NCI-H2196 treated with DMSO at 0.1 percent for 48 hours (cell line): ENCODE results near the gene CMA1.
"Not testable (repeated sequence)": the region's sequence is repeated elsewhere in the genome, so short reads cannot be mapped to it uniquely, and the experiment has no call there.

Source experiments
- DNase-seq: peaks from one replicate; lab custom pipeline; 2025; ENCODE audit not compliant: unreplicated experiment; lab: John Stamatoyannopoulos, UW

Gene CMA1, protein sequence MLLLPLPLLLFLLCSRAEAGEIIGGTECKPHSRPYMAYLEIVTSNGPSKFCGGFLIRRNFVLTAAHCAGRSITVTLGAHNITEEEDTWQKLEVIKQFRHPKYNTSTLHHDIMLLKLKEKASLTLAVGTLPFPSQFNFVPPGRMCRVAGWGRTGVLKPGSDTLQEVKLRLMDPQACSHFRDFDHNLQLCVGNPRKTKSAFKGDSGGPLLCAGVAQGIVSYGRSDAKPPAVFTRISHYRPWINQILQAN

DNA sequence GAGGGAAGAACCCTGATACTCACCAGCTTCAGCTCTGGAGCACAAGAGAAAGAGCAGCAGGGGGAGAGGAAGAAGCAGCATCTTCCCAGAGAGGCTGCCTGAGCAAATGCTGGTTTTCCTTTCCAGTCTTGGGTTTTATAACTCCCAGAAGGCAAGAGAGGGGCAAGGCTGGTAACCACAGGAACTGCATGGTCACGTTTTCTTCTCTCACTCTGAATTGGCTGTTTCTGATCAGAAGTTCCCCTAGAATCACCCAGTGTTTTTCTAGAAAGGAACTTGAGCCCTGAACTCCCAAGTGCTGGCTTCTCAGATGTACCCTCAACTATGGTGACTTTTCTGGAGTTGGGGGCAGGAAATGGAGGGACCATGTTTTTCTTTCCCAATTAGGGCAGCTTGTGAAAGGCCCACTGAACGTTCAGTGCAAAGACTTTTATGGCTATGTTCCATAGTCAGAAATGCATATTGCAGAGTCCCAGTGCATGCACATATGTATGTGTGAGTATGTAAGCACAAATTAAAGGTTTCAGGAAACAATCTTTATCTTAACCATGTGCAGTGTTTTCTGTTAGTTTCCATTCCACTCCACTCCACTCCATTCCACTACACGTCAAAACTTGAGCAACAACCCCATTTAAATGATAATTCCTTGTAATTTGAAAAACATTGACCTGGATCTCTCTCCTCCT lies at the start of gene CMA1:
CMA1 (minus strand) TSS at position 111 of the 686 bp plus-strand sequence; CDS start at position 81, 30 bp downstream.
- DNase-seq: no peak

DNA sequence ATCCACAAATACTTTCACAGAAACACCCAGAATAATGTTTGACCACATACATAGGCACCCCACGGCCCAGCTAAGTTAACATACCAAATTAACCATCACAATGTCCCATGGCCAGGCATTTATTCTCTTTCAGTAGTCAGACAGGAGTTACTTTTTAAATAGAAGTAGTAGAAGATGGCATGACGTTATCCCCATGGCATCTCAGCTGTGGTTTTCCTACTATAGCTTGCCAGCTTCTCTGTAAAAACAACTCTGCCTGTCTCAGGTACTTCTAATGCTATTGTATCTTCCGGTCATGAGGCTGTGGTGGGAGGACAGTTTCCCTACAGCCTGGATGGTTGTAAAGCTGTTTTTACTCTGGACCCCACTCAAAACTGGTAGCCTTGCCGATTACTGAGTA lies 48.7 kb upstream of the CMA1 start:
- no peak for DNase-seq

DNA sequence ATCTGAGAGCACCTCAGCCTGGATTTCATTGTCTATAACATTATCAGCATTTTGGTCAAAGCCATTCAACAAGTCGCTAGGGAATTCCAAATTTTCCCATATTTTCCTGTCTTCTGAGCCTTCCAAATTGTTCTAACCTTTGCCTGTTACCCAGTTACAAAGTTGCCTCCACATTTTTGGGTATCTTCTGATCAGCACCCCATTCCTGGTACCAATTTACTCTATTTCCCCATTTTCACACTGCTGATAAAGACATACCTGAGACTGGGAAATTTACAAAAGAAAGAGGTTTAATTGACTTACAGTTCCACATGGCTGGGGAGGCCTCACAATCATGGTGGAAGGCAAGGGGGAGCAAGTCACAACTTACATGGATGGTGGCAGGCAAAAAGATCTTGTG lies 41.0 kb upstream of the CMA1 start:
- not testable (repeated sequence) for DNase-seq

DNA sequence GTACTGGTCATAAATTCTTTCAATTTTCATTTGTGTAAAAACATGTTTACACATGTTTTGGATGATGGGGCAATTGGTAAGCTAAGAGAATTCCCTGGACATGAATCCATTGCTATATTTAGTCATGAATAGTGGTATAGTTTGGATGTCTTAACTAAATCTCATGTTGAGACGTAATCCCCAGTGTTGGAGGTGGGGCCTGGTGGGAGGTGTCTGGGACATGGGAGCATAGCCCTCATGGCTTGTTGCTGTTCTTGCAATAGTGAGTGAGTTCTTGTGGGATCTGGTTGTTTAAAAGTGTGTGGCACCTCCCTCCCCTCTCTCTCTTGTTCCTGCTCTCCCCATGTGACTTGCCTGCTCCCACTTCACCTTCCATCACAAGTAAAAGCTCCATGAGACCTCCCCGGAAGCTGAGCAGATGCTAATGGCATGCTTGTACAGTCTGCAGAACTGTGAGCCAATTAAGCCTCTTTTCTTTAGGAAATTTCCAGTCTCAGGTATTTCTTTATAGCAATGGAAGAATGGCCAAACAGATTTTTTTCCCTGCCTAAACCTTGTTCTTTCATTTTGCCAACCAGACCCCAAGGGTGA lies 34.4 kb upstream of the CMA1 start:
- DNase-seq: no peak

DNA sequence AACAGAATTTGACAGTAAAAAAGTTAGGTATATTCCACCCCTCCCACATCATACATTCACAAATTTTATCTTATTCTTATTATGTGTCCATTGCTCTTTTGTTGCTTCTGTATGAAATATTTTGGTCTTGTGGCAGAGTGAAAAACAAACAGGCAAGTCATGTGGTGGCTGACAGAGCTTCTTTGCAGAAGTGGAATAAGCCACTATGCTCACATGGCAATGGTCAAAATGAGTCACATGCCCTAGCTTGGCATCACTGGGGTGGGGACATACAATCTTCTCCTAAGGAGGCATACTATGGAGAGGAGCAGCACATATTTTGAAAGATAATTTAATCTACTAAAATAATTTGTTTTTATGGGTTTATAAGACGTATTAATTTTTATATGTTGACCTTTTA lies 27.7 kb upstream of the CMA1 start:
- no peak for DNase-seq

DNA sequence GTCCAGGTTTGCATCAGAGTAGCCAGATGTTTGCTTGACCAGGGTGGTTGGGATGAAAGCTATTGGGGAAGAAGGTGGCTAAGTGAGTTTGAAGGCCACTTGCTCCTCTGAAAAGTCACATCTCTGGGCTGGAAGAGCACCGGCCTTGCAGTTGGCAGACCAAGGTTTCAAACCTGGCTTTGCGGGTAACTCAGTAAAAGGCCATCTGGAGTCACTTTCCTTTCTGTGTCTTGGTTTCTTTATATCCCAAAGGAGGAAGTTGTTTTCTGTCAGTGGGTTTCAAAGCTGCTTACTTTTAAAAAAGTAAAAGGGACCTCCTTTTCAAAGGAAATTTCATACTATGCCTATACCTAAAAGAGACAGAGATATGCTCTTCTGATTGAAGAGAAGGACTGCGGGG lies 26.2 kb upstream of the CMA1 start:
- DNase-seq: no peak

DNA sequence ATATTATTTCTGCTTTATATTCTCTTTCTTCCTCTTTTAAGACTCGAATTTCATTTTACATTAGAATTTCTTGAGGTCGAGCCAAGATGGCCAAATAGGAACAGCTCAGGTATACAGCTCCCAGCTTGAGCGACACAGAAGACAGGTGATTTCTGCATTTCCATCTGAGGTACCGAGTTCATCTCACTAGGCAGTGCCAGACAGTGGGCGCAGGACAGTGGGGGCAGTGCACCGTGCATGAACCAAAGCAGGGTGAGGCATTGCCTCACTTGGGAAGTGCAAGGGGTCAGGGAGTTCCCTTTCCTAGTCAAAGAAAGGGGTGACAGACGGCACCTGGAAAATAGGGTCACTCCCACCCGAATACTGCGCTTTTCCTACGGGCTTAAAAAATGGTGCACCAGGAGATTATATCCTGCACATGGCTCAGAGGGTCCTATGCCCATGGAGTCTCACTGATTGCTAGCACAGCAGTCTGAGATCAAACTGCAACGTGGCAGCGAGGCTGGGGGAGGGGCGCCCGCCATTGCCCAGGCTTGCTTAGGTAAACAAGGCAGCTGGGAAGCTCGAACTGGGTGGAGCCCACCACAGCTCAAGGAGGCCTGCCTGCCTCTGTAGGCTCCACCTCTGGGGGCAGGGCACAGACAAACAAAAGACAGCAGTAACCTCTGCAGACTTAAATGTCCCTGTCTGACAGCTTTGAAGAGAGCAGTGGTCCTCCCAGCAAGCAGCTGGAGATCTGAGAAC lies 18.0 kb upstream of the CMA1 start:
- DNase-seq: not testable (repeated sequence)

DNA sequence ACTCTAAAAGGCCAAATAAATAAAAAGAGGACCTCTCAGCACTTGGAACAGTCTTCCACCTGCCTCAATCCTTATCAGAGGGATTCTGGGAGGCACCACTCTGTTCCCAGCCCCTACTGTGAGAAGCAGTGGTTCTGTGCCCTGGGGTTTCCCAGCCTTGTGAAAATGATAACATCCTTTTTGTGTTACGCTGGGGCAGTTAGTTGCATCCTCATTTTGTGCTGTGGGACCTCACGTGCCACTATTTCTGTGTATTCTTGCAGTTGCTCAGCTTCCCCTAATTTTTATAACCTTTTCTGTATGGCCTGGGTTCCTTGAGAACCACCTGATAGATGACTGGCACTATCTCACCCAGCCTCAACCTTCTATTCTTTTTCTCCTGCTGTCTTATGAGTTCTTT lies 10.8 kb upstream of the CMA1 start:
- no peak for DNase-seq

DNA sequence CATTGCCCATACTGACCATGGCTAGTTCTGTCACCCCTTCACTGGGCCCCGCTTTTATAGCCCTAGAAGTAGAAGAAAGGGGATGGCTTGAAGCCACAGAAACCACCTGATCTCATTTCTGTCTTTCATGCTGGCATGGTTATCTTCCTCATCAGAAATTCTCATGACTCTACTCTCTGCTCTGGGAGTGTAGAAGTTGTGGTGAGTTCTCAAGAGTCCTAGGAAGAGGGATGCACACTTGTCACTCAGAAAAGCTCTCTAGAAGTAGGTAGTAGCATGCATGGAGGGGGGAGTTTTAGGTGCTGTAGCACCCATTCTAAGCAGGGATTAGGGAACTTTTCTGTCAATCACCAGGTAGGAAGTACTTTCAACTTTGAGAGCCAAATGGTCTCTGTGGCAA lies 6.1 kb upstream of the CMA1 start:
- DNase-seq: no peak

DNA sequence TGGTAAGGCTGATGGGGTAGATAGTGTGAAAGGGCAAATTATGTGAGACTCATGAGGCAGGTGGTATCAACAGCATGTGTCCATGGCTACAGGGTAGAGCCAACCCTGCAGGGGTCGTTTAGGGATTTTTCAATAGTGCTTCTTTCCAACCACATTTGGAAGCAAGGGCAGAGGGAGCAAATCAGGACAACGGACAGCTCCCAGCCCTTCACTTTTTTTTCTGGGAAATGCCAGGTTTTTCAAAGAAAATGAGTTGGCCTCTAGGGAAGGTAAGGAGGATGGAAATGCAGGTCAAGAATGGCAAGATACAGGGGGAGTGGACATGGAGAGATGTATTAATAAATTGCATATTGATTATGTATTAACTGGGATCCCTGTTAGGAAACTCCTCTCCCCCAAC lies 4.9 kb upstream of the CMA1 start:
- DNase-seq: no peak

DNA sequence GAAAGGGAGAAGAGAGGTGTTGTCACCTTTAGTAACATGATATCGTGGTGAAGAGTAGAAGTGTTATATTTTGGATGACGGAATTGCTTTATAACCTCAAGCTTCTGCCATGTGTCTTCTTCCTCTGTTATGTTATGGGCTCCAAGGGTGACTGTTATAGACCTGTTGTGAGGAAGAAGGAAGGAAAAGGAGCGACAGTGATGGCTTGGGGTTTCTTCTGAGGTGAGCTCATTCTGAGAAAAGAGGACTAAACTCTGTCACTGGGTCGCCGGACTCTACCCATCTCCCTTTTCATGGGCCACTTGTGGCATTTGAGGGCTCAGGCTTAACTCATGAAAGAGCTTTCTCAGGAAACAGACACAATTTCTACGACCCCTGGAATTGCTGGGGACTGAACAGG lies 1.6 kb downstream of the CMA1 start:
- DNase-seq: no peak

DNA sequence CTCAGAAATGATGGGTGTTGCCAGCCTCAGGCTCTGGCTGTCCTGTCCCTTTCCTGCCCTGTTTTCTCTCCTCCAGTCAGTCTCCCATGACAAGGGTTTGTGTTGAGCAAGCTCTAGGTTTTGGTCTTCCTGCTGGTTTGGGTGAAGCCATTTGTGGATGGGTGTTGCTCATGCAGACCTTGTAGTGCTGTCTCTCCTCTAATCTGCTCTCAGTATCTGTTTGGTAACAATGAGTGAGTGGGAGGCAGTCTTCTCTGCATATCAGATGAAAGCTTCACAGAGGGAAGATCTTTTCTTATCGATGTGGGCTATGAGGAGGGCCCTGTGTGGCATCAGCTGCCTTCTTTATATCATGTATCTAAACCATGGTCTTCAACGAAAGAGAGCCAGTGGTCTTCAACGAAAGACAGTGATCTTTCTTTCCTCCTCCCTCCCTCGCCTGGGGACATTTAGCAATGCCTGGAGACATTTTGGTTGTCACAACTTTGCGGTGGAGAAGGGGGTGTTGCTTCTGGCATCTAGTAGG lies 3.6 kb downstream of the CMA1 start:
- DNase-seq: no peak

DNA sequence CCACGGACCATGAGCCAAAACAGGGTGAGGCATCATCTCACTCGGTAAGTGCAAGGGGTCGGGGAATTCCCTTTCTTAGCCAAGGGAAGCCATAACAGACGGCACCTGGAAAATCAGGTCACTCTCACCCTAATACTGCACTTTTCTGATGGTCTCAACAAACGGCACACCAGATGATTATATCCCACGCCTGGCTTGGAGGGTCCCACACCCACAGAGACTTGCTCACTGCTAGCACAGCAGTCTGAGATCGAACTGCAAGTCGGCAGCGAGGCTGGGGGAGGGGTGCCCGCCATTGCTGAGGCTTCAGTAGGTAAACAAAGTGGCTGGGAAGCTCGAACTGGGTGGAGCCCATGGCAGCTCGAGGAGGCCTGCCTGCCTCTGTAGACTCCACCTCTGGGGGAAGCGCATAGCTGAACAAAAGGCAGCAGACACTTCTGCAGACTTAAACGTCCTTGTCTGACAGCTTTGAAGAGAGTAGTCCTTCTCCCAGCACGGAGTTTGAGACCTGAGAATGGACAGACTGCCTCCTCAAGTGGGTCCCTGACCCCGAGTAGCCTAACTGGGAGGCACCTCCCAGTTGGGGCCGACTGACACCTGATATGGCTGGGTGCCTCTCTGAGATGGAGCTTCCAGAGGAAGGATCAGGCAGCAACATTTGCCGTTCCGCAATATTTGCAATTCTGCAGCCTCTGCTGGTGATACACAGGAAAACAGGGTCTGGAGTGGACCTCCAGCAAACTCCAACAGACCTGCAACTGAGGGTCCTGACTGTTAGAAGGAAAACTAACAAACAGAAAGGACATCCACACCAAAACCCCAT lies 16.3 kb downstream of the CMA1 start:
- not testable (repeated sequence) for DNase-seq

DNA sequence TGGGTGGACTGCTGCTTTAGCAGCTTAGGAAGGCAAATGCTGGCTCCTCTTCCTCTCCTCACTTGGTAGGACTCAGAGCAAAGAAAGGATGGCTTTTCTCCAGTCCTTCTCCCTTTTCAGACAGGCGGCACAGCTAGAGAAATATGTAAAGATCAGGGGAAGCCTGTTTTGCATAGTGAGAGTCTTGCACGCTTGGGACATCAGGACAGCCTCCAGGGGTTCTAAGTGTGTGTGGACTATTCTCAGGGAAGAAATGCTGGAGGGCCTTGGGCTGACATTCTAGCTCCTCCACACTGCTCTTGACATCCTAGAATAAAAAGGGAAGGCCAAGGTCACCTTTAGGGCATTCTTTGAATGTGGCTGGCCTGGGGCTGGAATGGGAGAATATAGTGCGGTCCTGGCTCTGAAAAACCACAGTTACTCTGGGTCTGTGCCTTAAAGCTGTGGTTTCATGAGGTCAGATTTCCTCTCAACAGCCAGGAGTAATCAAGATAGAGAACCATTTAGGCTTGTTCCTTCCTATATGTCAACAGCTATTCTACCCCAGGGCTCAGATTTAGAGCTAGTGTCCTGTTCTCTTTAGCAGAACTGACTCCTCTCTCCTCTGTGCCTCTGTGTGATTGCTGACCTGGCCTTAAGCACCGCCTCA lies 24.3 kb downstream of the CMA1 start:
- no peak for DNase-seq

DNA sequence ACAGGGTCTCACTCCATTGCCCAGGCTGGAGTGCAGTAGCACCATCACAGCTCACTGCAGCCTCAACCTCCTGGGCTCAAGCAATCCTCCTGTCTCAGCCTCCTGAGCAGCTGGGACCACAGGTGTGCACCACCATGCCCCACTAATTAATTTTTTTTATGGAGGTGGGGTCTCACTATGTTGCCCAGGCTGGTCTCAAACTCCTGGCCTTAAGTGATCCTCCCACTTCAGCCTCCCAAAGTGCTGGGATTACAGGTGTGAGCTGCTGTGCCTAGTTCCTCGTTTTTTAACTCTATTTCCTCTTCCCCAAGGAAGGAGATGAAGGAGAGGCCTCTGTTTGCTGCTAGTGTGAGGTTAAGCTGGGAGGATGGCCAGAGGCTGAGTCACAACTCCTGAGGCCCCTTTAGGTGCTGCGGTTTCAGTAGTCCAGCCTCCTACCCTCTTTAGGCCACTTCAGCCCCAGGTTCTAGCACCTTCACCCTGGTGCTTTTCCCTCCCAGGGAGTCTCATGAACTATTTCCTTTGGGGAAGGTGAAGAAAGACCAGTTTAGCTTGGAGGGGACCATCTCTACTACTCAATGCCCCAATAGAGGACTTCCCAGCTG lies 25.3 kb downstream of the CMA1 start:
- DNase-seq: not testable (repeated sequence)

DNA sequence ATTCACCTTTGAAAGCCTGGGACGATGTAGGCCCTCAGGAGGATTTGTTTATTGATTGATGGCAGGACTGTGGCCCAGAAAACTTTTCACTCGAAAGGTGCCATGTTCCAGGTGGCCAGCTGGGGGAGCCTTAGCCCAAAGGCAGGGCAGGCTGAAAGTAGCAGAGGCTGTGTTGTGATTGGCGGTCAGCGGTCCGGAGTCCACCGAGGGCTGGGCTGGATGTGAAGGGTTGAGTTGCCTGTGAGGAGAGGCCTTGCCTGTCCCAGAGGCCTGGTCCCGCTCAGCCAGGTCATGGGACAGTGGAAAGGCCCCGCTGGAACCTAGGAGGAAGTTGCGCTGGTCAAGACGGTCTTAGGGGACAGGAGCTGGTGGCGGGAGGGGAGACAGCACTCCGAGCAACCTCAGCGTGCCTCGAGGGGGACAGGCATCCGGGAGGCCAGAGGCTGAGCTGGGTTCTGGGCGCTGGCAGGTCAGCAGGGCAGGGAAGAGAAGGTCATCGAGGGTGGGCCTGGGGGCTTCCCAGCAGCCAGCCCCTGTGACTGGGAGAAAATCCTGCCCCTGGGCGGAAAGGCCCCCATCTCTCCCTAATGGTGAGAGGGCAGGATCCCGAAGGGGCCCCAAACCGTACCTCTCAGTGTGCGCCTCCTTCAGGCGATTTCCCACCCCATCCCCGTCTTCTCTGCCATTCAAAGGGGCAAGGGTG lies 26.3 kb downstream of the CMA1 start:
- DNase-seq: no peak

DNA sequence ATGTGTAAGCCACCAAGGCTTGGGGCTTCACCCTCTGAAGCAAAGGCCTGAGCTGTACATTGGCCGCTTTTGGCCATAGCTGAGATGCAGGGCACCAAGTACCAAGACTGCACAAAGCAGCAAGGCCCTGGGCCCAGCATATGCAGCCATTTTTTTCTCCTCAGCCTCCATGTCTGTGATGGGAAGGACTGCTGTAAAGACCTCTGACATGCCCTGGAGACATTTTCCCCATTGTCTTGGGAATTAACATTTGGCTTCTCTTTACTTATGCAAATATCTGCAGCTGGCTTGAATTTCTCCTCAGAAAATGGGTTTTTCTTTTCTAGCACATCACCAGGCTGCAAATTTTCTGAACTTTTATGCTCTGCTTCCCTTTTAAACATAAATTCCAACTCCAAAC lies 28.1 kb downstream of the CMA1 start:
- DNase-seq: not testable (repeated sequence)

DNA sequence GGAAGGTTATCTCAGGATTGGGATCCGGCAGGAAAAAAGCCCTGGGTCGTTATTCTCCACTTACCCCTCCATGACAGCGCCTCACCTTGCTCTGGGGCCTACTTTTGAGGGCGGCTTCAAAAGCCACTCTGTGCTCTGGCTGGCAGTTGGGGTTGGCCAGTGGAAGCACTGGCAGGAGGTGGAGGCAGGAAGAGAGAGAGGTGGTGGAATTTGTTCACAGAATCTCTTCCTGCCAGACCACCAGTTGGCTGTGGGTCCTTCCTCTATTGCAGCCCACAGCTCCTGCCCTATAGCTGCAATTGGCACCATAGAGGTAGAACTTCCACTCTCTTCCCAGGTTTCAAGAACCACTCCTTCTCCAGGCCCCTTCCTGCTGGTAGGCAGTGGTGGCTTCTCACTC lies 32.8 kb downstream of the CMA1 start:
- no peak for DNase-seq

DNA sequence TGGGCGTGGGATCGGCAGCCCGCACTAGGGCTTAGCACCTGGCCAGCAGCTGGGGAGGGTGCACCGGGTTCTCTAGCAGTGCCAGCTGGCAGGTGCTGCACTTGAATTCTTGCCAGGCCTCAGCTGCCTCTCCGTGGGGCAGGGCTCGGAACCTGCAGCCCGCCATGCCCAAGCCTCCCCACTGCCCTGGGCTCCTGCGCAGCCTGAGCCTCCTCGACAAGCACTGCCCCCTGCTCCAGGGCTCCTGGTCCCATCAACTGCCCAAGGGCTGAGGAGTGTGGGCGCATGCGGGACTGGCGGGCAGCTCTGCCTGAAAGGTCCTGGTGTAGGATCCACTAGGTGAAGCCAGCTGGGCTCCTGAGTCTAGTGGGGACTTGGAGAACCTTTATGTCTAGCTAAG lies 34.9 kb downstream of the CMA1 start:
- no peak for DNase-seq
